CD4-positive, alpha-beta T cell (primary cell): ENCODE results near the gene TMEM14C. TPM values are rescaled to one million over a fixed set of nuclear protein-coding genes. Genes with fewer than 3 reads are reported as not detected.

Experiments used
- ATAC-seq: fragments of 200-7000 bp; cut with Tn5 transposase; one replicate; pipeline ENCODE4 v1.10.0; 2022; ENCODE audit warnings: mild to moderate bottlenecking; ENCODE audit not compliant: poor library complexity
- CTCF ChIA-PET: fragments of 350-600 bp; sonication (Branson Sonifier 250); formaldehyde crosslinking; loops from one replicate; lab custom pipeline; 2021; ENCODE audit warnings: antibody characterized with exemption, inconsistent platforms; lab: Charles Lee
- POLR2A ChIA-PET: fragments of 350-600 bp; sonication (Branson Sonifier 250); formaldehyde crosslinking; loops from one replicate; lab custom pipeline; 2021; ENCODE audit warnings: antibody characterized with exemption, inconsistent platforms; lab: Charles Lee
- DNase-seq, 14 experiments: peaks; one replicate each; pipeline ENCODE4 v3.0.0-alpha.2; 2013 to 2020; ENCODE audit warnings: mixed read lengths in 2 of 14
- H3K27ac ChIP-seq, 2 donors: one replicate each; pipeline versions ENCODE4 v1.5.1 to v1.7.0; 2013; ENCODE audit warnings: low read length in 2 of 2, low read depth in 1 of 2, mild to moderate bottlenecking in 1 of 2
- H3K27me3 ChIP-seq, 2 experiments: 1 replicate in 1 of 2; 2 replicates in 1 of 2; pipeline versions ENCODE4 v1.6.1 to v1.7.0; 2013; ENCODE audit warnings: low read length in 2 of 2, control low read depth in 1 of 2, mild to moderate bottlenecking in 1 of 2, moderate library complexity in 1 of 2; ENCODE audit not compliant: insufficient read depth in 2 of 2, control insufficient read depth in 1 of 2
- H3K36me3 ChIP-seq: one replicate; pipeline ENCODE4 v1.6.1; 2013; ENCODE audit warnings: low read length, control low read depth; ENCODE audit not compliant: insufficient read depth
- H3K4me1 ChIP-seq: one replicate; pipeline ENCODE4 v1.6.1; 2013; ENCODE audit warnings: low read length, control low read depth; ENCODE audit not compliant: insufficient read depth
- H3K4me3 ChIP-seq: one replicate; pipeline ENCODE4 v1.5.1; 2013; ENCODE audit warnings: mild to moderate bottlenecking, low read length, moderate library complexity
- H3K9me3 ChIP-seq, 2 experiments: 1 replicate in 1 of 2; 2 replicates in 1 of 2; pipeline versions ENCODE4 v1.6.1 to v1.7.0; 2013; ENCODE audit warnings: low read length in 2 of 2, mild to moderate bottlenecking in 2 of 2, control low read depth in 1 of 2, moderate library complexity in 1 of 2; ENCODE audit not compliant: control insufficient read depth in 1 of 2, insufficient read depth in 1 of 2
- H3K27ac Mint-ChIP-seq: one replicate; pipeline ENCODE4 v1.8.0; 2020; ENCODE audit warnings: mixed read lengths
- H3K27me3 Mint-ChIP-seq: one replicate; pipeline ENCODE4 v1.8.0; 2021; ENCODE audit warnings: mixed read lengths
- H3K36me3 Mint-ChIP-seq: one replicate; pipeline ENCODE4 v1.8.0; 2021; ENCODE audit warnings: low read depth, mixed read lengths
- H3K4me1 Mint-ChIP-seq: one replicate; pipeline ENCODE4 v1.8.0; 2021; ENCODE audit warnings: low read depth, mixed read lengths
- H3K4me3 Mint-ChIP-seq: one replicate; pipeline ENCODE4 v1.8.0; 2020; ENCODE audit warnings: mild to moderate bottlenecking, mixed read lengths
- H3K9me3 Mint-ChIP-seq: one replicate; pipeline ENCODE4 v1.8.0; 2020; ENCODE audit warnings: mixed read lengths
- intact Hi-C, 2 experiments: fragments of 100-400 bp; cut with DNase I in 1 of 2; cut with micrococcal nuclease in 1 of 2; formaldehyde crosslinking; loops; one replicate each; pipeline versions ENCODE4 v1.15.1 to v1.9.0; 2023 to 2025; cut with DNase I, micrococcal nuclease
- total RNA-seq, 174 experiments: library from RNA in 2 of 174; stranded (reverse) in 2 of 174; gene quantifications; one replicate each; pipeline ENCODE4 v1.2.3 and lab custom pipeline; 2021 to 2026
- TF ChIP-seq, protein P1 (sequence below): fragments of 200-600 bp; IDR thresholded peaks from one replicate; pipeline ENCODE4 v1.8.0; 2022; ENCODE audit warnings: antibody characterized with exemption, mild to moderate bottlenecking

TMEM14C gene
- total RNA-seq, 2 experiments from 2014 or later: 14.4 to 14.6 TPM

DNA sequence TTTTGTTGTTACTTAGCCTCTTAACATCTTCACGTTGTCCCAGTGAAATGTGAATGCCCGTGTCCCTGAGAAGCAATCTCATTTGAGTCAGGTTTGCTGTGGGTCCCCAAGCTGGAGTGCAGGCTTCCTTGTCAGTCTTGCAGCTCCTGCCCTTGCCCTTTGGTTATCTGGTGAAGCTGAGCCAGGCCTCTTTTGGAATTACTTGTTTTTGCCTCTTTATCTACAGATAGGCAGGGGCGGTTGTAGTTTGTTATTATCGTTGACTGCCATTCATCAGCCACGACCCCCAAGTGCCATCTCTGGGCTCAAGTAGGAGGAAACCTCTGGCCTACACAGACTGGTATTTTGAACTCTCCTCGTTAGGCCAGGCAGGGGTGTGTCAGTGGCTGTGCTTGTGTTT, 2.2 kb downstream of the TMEM14C start:
- ATAC-seq (no peak), DNase-seq (no peak)
- ChIA-PET CTCF (interaction anchor here (1.1 kb wide), 1 partner anchor 38 kb away, joined by 3 read pairs; no protein-coding TSS in a partner anchor), POLR2A (interaction anchor here (1.7 to 6.2 kb wide), 2 partner anchors 13 to 22 kb away, joined by 3 to 64 read pairs; partner anchors contain the start of gene TMEM14B)
- Histone ChIP-seq H3K36me3 (peaks cover 11% of the 10 kb centered on the region), H3K4me1 (peaks cover 33% of the 10 kb centered on the region), H3K27ac (no peak overlapping the region), H3K9me3 (no peaks in the 10 kb centered on the region), H3K4me3 (no peak overlapping the region), H3K27me3 (no peaks in the 10 kb centered on the region)
- H3K9me3 Mint-ChIP-seq: no peaks in the 10 kb centered on the region
- H3K4me3 Mint-ChIP-seq: peak overlapping the region; percentile 54
- no peaks in the 10 kb centered on the region for H3K27me3 Mint-ChIP-seq
- H3K4me1 Mint-ChIP-seq: peaks cover 58% of the 10 kb centered on the region
- intact Hi-C loops: no loop called here
- TF ChIP-seq, protein P1, sequence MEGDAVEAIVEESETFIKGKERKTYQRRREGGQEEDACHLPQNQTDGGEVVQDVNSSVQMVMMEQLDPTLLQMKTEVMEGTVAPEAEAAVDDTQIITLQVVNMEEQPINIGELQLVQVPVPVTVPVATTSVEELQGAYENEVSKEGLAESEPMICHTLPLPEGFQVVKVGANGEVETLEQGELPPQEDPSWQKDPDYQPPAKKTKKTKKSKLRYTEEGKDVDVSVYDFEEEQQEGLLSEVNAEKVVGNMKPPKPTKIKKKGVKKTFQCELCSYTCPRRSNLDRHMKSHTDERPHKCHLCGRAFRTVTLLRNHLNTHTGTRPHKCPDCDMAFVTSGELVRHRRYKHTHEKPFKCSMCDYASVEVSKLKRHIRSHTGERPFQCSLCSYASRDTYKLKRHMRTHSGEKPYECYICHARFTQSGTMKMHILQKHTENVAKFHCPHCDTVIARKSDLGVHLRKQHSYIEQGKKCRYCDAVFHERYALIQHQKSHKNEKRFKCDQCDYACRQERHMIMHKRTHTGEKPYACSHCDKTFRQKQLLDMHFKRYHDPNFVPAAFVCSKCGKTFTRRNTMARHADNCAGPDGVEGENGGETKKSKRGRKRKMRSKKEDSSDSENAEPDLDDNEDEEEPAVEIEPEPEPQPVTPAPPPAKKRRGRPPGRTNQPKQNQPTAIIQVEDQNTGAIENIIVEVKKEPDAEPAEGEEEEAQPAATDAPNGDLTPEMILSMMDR: no peak
- H3K27ac Mint-ChIP-seq: peak overlapping the region; percentile 92
- H3K36me3 Mint-ChIP-seq: peaks cover 43% of the 10 kb centered on the region

DNA sequence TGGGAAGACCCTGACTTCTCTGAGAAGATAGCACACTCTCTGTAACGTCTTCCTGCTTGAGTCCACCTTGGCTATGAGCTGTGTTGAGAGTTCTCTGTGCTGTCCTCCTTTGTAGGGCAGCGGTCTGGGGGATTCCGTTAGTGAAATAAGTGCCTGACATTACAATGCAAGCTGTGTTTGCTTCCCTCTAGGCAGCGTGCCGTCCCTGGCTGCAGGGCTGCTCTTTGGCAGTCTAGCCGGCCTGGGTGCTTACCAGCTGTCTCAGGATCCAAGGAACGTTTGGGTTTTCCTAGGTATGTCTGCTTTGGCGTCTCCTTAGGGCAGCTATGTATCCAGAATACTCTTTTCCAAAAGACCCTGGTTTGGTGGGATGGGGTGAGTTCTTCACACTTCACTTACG, 2.8 kb downstream of the TMEM14C start:
- intact Hi-C loops: no loop called here
- CTCF ChIA-PET: no interaction called here
- POLR2A ChIA-PET: interaction anchor here (1.2 kb wide), 1 partner anchor 21 kb away, joined by 3 read pairs; no protein-coding TSS in a partner anchor
- H3K9me3 ChIP-seq: no peaks in the 10 kb centered on the region
- Mint-ChIP-seq H3K27me3 (no peaks in the 10 kb centered on the region), H3K36me3 (peaks cover 50% of the 10 kb centered on the region), H3K27ac (peak overlapping the region; percentile 92), H3K9me3 (no peaks in the 10 kb centered on the region), H3K4me1 (peaks cover 58% of the 10 kb centered on the region), H3K4me3 (peak overlapping the region; percentile 71)
- H3K36me3 ChIP-seq: peaks cover 15% of the 10 kb centered on the region
- H3K4me3 ChIP-seq: no peak overlapping the region
- ATAC-seq: no peak
- no peaks in the 10 kb centered on the region for H3K27me3 ChIP-seq
- no peak overlapping the region for H3K27ac ChIP-seq
- TF ChIP-seq, protein P1: no peak
- DNase-seq: no peak
- H3K4me1 ChIP-seq: peaks cover 30% of the 10 kb centered on the region

DNA sequence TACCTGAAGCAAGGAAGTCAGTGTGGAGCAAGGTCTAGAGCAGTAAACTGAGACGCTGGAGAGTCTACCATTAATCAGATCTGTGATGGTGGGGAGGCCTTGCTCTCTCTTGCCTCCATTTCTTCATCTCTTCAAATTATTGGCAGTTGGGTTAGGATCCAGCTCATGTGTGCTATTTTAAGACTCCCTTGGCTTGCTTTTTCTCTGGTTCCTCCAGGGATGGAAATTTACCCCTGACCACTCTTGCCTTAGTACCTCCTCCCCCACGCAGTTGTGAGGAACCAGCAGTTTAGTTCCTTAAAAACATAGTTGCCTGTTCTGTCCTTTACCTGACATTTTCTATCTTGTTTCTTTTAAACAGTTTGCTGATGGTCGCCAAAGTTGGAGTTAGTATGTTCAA, 7.4 kb downstream of the TMEM14C start:
- ATAC-seq: no peak
- Histone ChIP-seq H3K27ac (no peak overlapping the region), H3K36me3 (peaks cover 18% of the 10 kb centered on the region), H3K27me3 (no peaks in the 10 kb centered on the region), H3K9me3 (no peaks in the 10 kb centered on the region), H3K4me1 (peaks cover 1% of the 10 kb centered on the region), H3K4me3 (no peak overlapping the region)
- TF ChIP-seq, protein P1: no peak
- ChIA-PET POLR2A (no interaction called here), CTCF (no interaction called here)
- no peak for DNase-seq
- Mint-ChIP-seq H3K4me3 (no peak overlapping the region), H3K27me3 (no peaks in the 10 kb centered on the region), H3K27ac (no peak overlapping the region), H3K4me1 (peaks cover 14% of the 10 kb centered on the region), H3K9me3 (no peaks in the 10 kb centered on the region), H3K36me3 (peaks cover 66% of the 10 kb centered on the region)
- intact Hi-C loops: no loop called here
